PC-3 (cell line): ENCODE data around the gene C1QTNF6.

Source experiments
- CTCF ChIP-seq: fragments of 300-600 bp; sonication (generic); conservative IDR thresholded peaks from 2 replicates; pipeline ENCODE4 v1.5.1; 2017; ENCODE audit warnings: antibody characterized with exemption, low read depth, mild to moderate bottlenecking, low read length
- EZH2 ChIP-seq: fragments of 300-600 bp; sonication (generic); IDR thresholded peaks from one replicate; pipeline ENCODE4 v1.6.1; 2017; ENCODE audit warnings: antibody characterized with exemption, mild to moderate bottlenecking, low read length; ENCODE audit not compliant: unreplicated experiment
- EZH2phosphoT487 ChIP-seq: fragments of 300-600 bp; sonication (generic); IDR thresholded peaks from 2 replicates; pipeline ENCODE4 v1.6.1; 2018; ENCODE audit warnings: mild to moderate bottlenecking, antibody characterized with exemption, low read length, borderline replicate concordance

GRCh38 chr22:37195921-37196320, 7.9 kb upstream of the C1QTNF6 start:
- TF ChIP-seq CTCF, result no peak
- no peak for TF ChIP-seq EZH2phosphoT487
- no peak for TF ChIP-seq EZH2
